Testis (tissue), 3 donors: ENCODE results near the gene HOMER3. TPM values are rescaled to one million over a fixed set of nuclear protein-coding genes. Genes with fewer than 3 reads are reported as not detected.

Experiments
- DNase-seq: peaks from one replicate; pipeline ENCODE4 v3.0.0-alpha.2; 2019
- H3K27ac ChIP-seq, 2 donors: fragments of 200-600 bp; sonication (generic); one replicate each; pipeline ENCODE4 v1.5.1; 2019
- H3K27me3 ChIP-seq: fragments of 200-600 bp; sonication (generic); one replicate; pipeline ENCODE4 v1.5.1; 2019
- H3K36me3 ChIP-seq: fragments of 200-600 bp; sonication (generic); one replicate; pipeline ENCODE4 v1.5.1; 2017; ENCODE audit warnings: low read depth; ENCODE audit errors: missing control alignments
- H3K4me1 ChIP-seq: fragments of 200-600 bp; sonication (generic); one replicate; pipeline ENCODE4 v1.5.1; 2019
- H3K4me3 ChIP-seq, 2 donors: fragments of 200-600 bp; sonication (generic); one replicate each; pipeline ENCODE4 v1.5.1; 2017 to 2019
- H3K9me3 ChIP-seq: fragments of 200-600 bp; sonication (generic); one replicate; pipeline ENCODE4 v1.5.1; 2017
- POLR2A ChIP-seq: fragments of 450-650 bp; IDR thresholded peaks from one replicate; pipeline ENCODE4 v1.6.1; 2017; ENCODE audit warnings: antibody characterized with exemption, mild to moderate bottlenecking, moderate library complexity
- WGBS, 2 donors: methylation state at CpG; one replicate each; pipeline ENCODE4 v1.1.5; 2018; 5-methylcytosine and 5-hydroxymethylcytosine counted together
- intact Hi-C: fragments of 100-400 bp; cut with DNase I; formaldehyde crosslinking; loops from one replicate; pipeline ENCODE4 v1.15.1; 2023; ENCODE audit warnings: low total_unique reads
- polyA plus RNA-seq: library from polyadenylated mRNA; stranded (reverse); fragments of 350-450 nt; fragmentation: Illumina TruSeq; extraction: RNeasy Lipid Tissue Mini Kit (QIAGEN cat#74804); gene quantifications from one replicate; pipeline ENCODE4 v1.2.3, GENCODE V29; 2014; ENCODE audit warnings: low read depth, low replicate concordance; ENCODE audit not compliant: insufficient read depth
- total RNA-seq, 2 donors: library from RNA; depleted of rRNA; stranded (reverse); fragments of >200 nt; gene quantifications; one replicate each; pipeline ENCODE4 v1.2.3, GENCODE V29; 2016
- TF ChIP-seq, protein P1 (sequence below), 3 experiments: fragments of 450-650 bp in 2 of 3; fragments of 200-600 bp in 1 of 3; sonication (generic) in 1 of 3; IDR thresholded peaks; one replicate each; pipeline ENCODE4 v1.5.1; 2016 to 2019; ENCODE audit warnings: antibody characterized with exemption in 3 of 3, mild to moderate bottlenecking in 2 of 3, moderate library complexity in 1 of 3

Gene HOMER3
- total and polyA plus RNA-seq, 3 donors from 2014 or later = 19.9 to 39.6 (median 31.3) TPM

DNA sequence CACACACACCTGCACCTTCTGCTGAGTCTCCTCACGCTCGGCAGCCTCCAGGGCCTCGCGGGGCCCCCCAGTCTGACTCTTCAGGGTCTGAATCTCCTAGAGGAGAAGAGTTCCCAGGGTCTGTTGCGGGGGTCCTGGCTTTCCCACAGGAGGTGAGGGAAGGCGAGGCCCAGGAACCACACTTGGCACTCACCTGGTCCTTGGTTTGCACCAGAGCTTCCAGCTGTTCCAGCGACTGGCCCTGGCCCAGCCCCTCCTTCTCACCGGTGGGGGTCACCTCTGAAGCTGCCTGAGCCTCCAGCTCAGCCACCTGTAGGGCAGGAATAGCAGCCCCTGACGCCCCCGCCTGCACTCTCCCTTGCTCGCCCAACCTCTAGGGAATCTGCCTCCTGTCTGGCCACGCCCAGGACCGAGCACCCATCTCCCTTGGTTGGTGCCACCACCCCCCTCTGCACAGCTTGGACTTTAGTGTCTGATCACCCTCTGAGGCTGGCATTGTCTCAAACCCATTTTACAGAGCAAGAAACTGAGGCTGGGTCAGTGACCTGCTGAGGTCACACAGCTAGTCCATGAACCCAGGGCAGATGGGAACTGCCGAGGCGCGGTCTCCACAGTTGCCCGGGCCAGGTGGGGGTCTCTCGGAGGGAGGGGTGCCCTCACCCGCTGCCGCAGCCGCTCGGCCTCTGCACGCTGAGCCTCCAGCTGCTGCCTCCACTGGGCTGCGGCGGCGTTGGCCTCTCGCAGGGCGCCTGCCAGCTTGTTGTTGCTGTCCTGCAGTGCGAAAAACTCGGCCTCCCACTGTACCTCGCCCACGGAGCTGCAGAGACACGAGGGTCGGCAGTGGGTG, 9.5 kb downstream of the HOMER3 start:
- Histone ChIP-seq H3K27me3 (no peaks in the 10 kb centered on the region), H3K4me3 (peak overlapping the region in 1 of 2 donors; percentile 48), H3K4me1 (no peaks in the 10 kb centered on the region), H3K27ac (no peak overlapping the region), H3K36me3 (no peaks in the 10 kb centered on the region), H3K9me3 (no peaks in the 10 kb centered on the region)
- WGBS, 2 donors = 59 to 75% methylated on average over 13 to 33 of the region's 34 CpGs
- intact Hi-C loops = no loop called here
- TF ChIP-seq, protein P1, sequence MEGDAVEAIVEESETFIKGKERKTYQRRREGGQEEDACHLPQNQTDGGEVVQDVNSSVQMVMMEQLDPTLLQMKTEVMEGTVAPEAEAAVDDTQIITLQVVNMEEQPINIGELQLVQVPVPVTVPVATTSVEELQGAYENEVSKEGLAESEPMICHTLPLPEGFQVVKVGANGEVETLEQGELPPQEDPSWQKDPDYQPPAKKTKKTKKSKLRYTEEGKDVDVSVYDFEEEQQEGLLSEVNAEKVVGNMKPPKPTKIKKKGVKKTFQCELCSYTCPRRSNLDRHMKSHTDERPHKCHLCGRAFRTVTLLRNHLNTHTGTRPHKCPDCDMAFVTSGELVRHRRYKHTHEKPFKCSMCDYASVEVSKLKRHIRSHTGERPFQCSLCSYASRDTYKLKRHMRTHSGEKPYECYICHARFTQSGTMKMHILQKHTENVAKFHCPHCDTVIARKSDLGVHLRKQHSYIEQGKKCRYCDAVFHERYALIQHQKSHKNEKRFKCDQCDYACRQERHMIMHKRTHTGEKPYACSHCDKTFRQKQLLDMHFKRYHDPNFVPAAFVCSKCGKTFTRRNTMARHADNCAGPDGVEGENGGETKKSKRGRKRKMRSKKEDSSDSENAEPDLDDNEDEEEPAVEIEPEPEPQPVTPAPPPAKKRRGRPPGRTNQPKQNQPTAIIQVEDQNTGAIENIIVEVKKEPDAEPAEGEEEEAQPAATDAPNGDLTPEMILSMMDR (IDR thresholded peaks at IDR 0.05) = no peak
- no peak for TF ChIP-seq POLR2A
- no peak for DNase-seq

DNA sequence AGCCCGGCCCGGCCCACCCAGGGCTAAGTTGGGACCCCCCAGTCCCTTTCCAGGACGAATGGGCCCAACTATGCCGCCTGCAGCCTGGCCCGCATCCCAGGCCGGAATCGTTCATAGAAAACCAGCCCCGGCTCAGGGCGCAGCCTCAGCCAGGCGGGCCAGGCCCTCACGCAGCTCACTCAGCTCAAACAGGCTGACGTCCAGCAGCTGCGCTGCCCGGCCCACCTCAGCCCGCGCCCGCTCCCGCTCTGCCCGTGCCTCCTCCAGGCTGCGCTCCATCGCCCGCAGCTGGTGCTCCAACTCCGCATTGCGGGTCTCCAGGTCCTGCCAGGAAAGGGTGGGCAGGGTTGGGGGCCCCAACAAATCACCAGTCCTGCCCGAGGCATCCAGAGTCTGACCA, 11.7 kb downstream of the HOMER3 start:
- 90 to 94% methylated on average over 8 to 25 of the region's 25 CpGs for WGBS, 2 donors
- H3K27ac ChIP-seq = no peak overlapping the region
- H3K27me3 ChIP-seq = no peaks in the 10 kb centered on the region
- no peaks in the 10 kb centered on the region for H3K36me3 ChIP-seq
- no peaks in the 10 kb centered on the region for H3K9me3 ChIP-seq
- intact Hi-C loops = no loop called here
- H3K4me3 ChIP-seq = no peak overlapping the region
- no peak for DNase-seq
- no peaks in the 10 kb centered on the region for H3K4me1 ChIP-seq
- no peak for TF ChIP-seq POLR2A
- TF ChIP-seq, protein P1 (IDR thresholded peaks at IDR 0.05) = no peak

DNA sequence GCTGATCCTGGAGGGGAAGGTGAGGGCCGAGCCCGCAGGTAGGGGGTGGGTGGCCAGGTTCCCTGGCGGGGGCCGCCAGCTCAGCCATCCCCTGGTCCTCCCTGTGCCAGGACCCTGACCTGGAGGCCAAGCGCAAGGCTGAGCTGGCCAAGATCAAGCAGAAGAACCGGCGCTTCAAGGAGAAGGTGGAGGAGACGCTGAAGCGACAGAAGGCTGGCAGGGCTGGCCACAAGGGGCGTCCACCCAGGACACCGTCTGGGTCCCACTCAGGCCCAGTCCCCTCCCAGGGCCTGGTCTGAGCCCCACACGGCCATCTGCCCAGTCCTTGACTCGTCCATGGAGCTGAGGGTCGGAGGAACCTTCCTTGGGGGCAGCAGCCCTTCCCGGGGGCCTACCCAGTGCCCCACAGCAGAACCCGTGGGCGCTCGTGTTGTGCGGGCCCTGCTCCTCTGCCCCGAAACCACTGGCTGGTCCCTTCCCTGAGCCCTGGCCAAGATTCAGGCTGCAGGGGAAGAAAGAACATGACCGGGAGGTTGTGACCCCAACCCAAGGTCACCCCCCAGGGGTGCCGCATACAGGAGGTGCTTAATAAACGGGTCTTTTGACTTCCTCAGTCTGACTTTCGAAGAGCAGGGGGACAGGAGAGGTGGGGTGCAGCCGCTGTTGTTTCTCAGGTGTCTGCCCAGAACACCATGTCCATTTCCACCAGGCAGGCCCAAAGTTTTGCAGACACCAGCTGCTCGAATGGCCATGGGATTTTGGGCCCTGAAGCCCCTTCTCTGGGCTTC, 12.8 kb downstream of the HOMER3 start:
- H3K27me3 ChIP-seq = no peaks in the 10 kb centered on the region
- TF ChIP-seq, protein P1 (IDR thresholded peaks at IDR 0.05) = no peak
- 73 to 81% methylated on average over 15 to 26 of the region's 26 CpGs for WGBS, 2 donors
- no peak overlapping the region for H3K27ac ChIP-seq
- intact Hi-C loops = no loop called here
- H3K4me1 ChIP-seq = no peaks in the 10 kb centered on the region
- DNase-seq = no peak
- H3K9me3 ChIP-seq = no peaks in the 10 kb centered on the region
- no peak overlapping the region for H3K4me3 ChIP-seq
- no peaks in the 10 kb centered on the region for H3K36me3 ChIP-seq

DNA sequence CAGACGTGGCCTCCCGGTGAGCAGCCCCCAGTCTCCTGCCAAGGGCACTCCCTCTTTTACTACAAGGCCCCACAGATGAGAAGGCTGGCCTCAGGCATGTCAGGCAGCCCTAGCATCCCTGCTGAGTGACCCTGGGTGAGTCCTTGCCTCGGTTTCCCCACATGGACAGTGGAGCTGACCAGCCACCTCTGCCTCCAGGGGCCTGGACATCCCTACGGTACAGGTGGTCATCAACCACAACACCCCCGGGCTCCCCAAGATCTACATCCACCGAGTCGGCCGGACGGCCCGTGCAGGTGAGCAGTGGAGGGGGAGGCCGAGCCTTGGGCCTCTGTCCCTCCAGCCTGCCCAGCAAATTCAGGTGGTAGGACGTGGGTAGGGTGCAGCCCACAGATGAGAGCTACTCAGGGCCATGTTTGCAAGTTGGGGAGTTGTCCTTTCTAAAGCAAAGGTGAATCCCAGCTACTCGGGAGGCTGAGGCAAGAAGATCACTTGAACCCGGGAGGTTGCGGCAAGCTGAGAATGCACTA, 16.3 kb downstream of the HOMER3 start:
- WGBS, 2 donors = 90 to 95% methylated on average over 10 to 15 of the region's 15 CpGs
- Histone ChIP-seq H3K4me3 (no peak overlapping the region), H3K36me3 (no peaks in the 10 kb centered on the region), H3K27me3 (no peaks in the 10 kb centered on the region), H3K4me1 (peaks cover 8% of the 10 kb centered on the region), H3K9me3 (no peaks in the 10 kb centered on the region), H3K27ac (no peak overlapping the region)
- intact Hi-C loops = no loop called here
- TF ChIP-seq, protein P1 (IDR thresholded peaks at IDR 0.05) = no peak
- DNase-seq = no peak
